DND-41 (cell line): Measurements from ENCODE around the gene CLDN11.

Source experiments
- EZH2 ChIP-seq: IDR thresholded peaks from 3 replicates; pipeline ENCODE4 v1.6.1; 2012; ENCODE audit warnings: borderline replicate concordance, low read depth, mild to moderate bottlenecking, moderate library complexity, low read length, inconsistent platforms; ENCODE audit not compliant: severe bottlenecking
- TF ChIP-seq, protein P1 (sequence below): IDR thresholded peaks from 2 replicates; pipeline ENCODE4 v1.5.1; 2012; ENCODE audit warnings: borderline replicate concordance, low read length, moderate library complexity, mild to moderate bottlenecking; ENCODE audit not compliant: poor library complexity, severe bottlenecking; ENCODE audit errors: extremely low read depth

DNA sequence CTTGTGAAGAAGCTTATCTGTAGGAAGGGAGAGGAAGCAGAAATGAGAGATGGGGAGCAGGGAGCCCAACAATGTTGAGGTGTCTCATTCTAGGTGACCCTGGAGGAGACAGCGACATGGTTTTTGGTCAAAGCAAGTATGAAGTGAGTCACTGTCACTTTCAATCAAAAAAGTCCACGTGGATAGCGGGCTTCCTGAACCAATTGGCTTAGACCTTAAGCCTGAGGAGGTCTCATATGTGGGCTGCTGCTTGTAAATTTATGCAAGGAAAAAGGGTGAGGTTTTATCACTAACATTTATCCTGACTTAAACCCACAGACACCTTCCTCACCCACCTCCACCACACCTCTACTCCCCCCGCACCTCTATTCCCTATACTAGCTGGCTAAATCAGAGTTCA lies 22.7 kb downstream of the CLDN11 start:
- TF ChIP-seq, protein P1, sequence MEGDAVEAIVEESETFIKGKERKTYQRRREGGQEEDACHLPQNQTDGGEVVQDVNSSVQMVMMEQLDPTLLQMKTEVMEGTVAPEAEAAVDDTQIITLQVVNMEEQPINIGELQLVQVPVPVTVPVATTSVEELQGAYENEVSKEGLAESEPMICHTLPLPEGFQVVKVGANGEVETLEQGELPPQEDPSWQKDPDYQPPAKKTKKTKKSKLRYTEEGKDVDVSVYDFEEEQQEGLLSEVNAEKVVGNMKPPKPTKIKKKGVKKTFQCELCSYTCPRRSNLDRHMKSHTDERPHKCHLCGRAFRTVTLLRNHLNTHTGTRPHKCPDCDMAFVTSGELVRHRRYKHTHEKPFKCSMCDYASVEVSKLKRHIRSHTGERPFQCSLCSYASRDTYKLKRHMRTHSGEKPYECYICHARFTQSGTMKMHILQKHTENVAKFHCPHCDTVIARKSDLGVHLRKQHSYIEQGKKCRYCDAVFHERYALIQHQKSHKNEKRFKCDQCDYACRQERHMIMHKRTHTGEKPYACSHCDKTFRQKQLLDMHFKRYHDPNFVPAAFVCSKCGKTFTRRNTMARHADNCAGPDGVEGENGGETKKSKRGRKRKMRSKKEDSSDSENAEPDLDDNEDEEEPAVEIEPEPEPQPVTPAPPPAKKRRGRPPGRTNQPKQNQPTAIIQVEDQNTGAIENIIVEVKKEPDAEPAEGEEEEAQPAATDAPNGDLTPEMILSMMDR, result no peak
- no peak for TF ChIP-seq EZH2
